Activated CD4-positive, alpha-beta T cell treated with anti-CD3 and anti-CD28 coated beads, Interleukin-2, Interleukin-4, amounts not matched to agents 100 ng/mL and 50 ng/mL, durations not matched to agents 16 hours and 8 hours (primary cell): ENCODE results near the gene ASB1.

Experiments used
- DNase-seq: peaks from one replicate; pipeline ENCODE4 v3.0.0-alpha.2; 2020; ENCODE audit warnings: low spot score

The ASB1 gene

GRCh38 chr2:238494573-238494961 lies 67.8 kb downstream of the ASB1 start:
- DNase-seq = no peak

- no peak for DNase-seq
These were observed 68.7 kb downstream of the ASB1 start for GRCh38 chr2:238495422-238495821.

- no peak for DNase-seq
These were observed 70.3 kb downstream of the ASB1 start for GRCh38 chr2:238496756-238497609.

GRCh38 chr2:238497610-238498005 lies 70.9 kb downstream of the ASB1 start:
- DNase-seq = no peak

GRCh38 chr2:238498188-238498587 lies 71.5 kb downstream of the ASB1 start:
- no peak for DNase-seq

GRCh38 chr2:238498691-238499295 lies 72.1 kb downstream of the ASB1 start:
- DNase-seq = no peak

GRCh38 chr2:238499731-238500580 lies 73.2 kb downstream of the ASB1 start:
- DNase-seq = no peak

- no peak for DNase-seq
These were observed 74.6 kb downstream of the ASB1 start for GRCh38 chr2:238501311-238501710.
